ENCODE results near the gene RNF208. TPM values are rescaled to one million over a fixed set of nuclear protein-coding genes. Genes with fewer than 3 reads are reported as not detected.
A peak's percentile ranks its signal among the peaks of the same experiment; 100 is the strongest.

Gene RNF208
- total and polyA plus RNA-seq, 2 donors (not counting 1 experiment from before 2014, with no cell fraction given), result 0.14 to 0.33 TPM

- Histone ChIP-seq H4K20me1 (ENCODE audit: control insufficient read depth, extremely low read depth, insufficient read depth, low read length) (no peaks in the 10 kb centered on the region), H3K4me2 (ENCODE audit: extremely low read depth, insufficient read depth, low read length) (peak within 1 kb of the TSS; percentile 73), H2AFZ (ENCODE audit: low read length) (no peak within 1 kb of the TSS), H3K79me2 (ENCODE audit: control insufficient read depth, insufficient read depth, low read length) (no peaks in the 10 kb centered on the region), H3K9ac (ENCODE audit: insufficient read depth, low read length) (peak within 1 kb of the TSS; percentile 77), H3K27me3 (ENCODE audit: control insufficient read depth, insufficient read depth, low read length) (no peaks in the 10 kb centered on the region), H3K4me1 (ENCODE audit: control insufficient read depth, extremely low read depth, insufficient read depth, low read length) (peaks cover 3% of the 10 kb centered on the region), H3K9me3 (ENCODE audit: control insufficient read depth, insufficient read depth, low read depth, low read length) (no peaks in the 10 kb centered on the region), H3K27ac (ENCODE audit: insufficient read depth, low read length) (peak within 1 kb of the TSS; percentile 62), H3K4me3 (replicated peaks in 1 of 4; ENCODE audit: control extremely low read depth in 1 of 4, insufficient read depth in 1 of 4, low read depth in 3 of 4, low read length in 4 of 4) (peak within 1 kb of the TSS; percentile 58 to 81 (median 62)), H3K36me3 (ENCODE audit: control insufficient read depth, insufficient read depth, low read length) (no peaks in the 10 kb centered on the region)
- TF ChIP-seq EZH2 (IDR thresholded peaks at IDR 0.05; ENCODE audit: low read length, missing control alignments), result no peak
- TF ChIP-seq CTCF (conservative IDR thresholded peaks at IDR 0.05 in 1 of 2, IDR thresholded peaks at IDR 0.05 in 1 of 2; ENCODE audit: low read depth in 1 of 2, low read length in 2 of 2), result no peak
- DNase-seq (ENCODE audit: low read depth in 2 of 2), result no peak
Observed at GRCh38 chr9:137224830-137225694, 3.0 kb upstream of the RNF208 start, which contains the start of gene CYSRT1. TSS of gene CYSRT1 (plus strand) at chr9:137225174. CDS start at chr9:137225622, 448 bp downstream.

GRCh38 chr9:137223078-137223970 is 1.3 kb upstream of the RNF208 start:
- H3K79me2 ChIP-seq (ENCODE audit: control insufficient read depth, insufficient read depth, low read length), result no peaks in the 10 kb centered on the region
- peak overlapping the region; percentile 32 for H2AFZ ChIP-seq (ENCODE audit: low read length)
- peak; percentile 92 to 98 for DNase-seq (ENCODE audit: low read depth in 2 of 2)
- H3K4me3 ChIP-seq (replicated peaks in 1 of 4; ENCODE audit: control extremely low read depth in 1 of 4, insufficient read depth in 1 of 4, low read depth in 3 of 4, low read length in 4 of 4), result peak overlapping the region; percentile 58 to 81 (median 62)
- no peaks in the 10 kb centered on the region for H4K20me1 ChIP-seq (ENCODE audit: control insufficient read depth, extremely low read depth, insufficient read depth, low read length)
- no peak for TF ChIP-seq EZH2 (IDR thresholded peaks at IDR 0.05; ENCODE audit: low read length, missing control alignments)
- TF ChIP-seq CTCF (conservative IDR thresholded peaks at IDR 0.05 in 1 of 2, IDR thresholded peaks at IDR 0.05 in 1 of 2; ENCODE audit: low read depth in 1 of 2, low read length in 2 of 2), result no peak
- peak overlapping the region; percentile 62 for H3K27ac ChIP-seq (ENCODE audit: insufficient read depth, low read length)
- no peaks in the 10 kb centered on the region for H3K27me3 ChIP-seq (ENCODE audit: control insufficient read depth, insufficient read depth, low read length)
- H3K36me3 ChIP-seq (ENCODE audit: control insufficient read depth, insufficient read depth, low read length), result peaks cover 3% of the 10 kb centered on the region
- H3K9ac ChIP-seq (ENCODE audit: insufficient read depth, low read length), result peak overlapping the region; percentile 77
- H3K4me2 ChIP-seq (ENCODE audit: extremely low read depth, insufficient read depth, low read length), result peak overlapping the region; percentile 82
- H3K9me3 ChIP-seq (ENCODE audit: control insufficient read depth, insufficient read depth, low read depth, low read length), result no peaks in the 10 kb centered on the region
- H3K4me1 ChIP-seq (ENCODE audit: control insufficient read depth, extremely low read depth, insufficient read depth, low read length), result peaks cover 8% of the 10 kb centered on the region

Measured in fibroblast of lung (primary cell).